ENCODE measurements around the gene LIN37. TPM values are rescaled to one million over a fixed set of nuclear protein-coding genes. Genes with fewer than 3 reads are reported as not detected.

Gene LIN37
- total RNA-seq, 1 experiment from 2014 or later, result 17.2 TPM

Other genes with a start within 250 kb of the LIN37 start
- 179 and 182 TPM in 2 replicates for gene DMKN, start 234.9 kb upstream of the LIN37 start, total RNA-seq (2014; rRNA removed; shearing (Covaris generic))
- gene SBSN, start 220.3 kb upstream of the LIN37 start, total RNA-seq (2014; rRNA removed; shearing (Covaris generic)), result not detected in 2 replicates
- gene GAPDHS, start 215.1 kb upstream of the LIN37 start, total RNA-seq (2014; rRNA removed; shearing (Covaris generic)), result 0.07 TPM in 1 of 2 replicates, not detected in the other
- gene TMEM147, start 202.9 kb upstream of the LIN37 start, total RNA-seq (2014; rRNA removed; shearing (Covaris generic)), result 208 and 225 TPM in 2 replicates
- gene ATP4A, start 184.9 kb upstream of the LIN37 start, total RNA-seq (2014; rRNA removed; shearing (Covaris generic)), result 0.21 TPM in 1 of 2 replicates, not detected in the other
- gene PMIS2, start 162.4 kb upstream of the LIN37 start, total RNA-seq (2014; rRNA removed; shearing (Covaris generic)), result not detected in 2 replicates
- 25.6 and 27.4 TPM in 2 replicates for gene HAUS5, start 135.8 kb upstream of the LIN37 start, total RNA-seq (2014; rRNA removed; shearing (Covaris generic))
- 75.0 and 81.4 TPM in 2 replicates for gene RBM42, start 119.5 kb upstream of the LIN37 start, total RNA-seq (2014; rRNA removed; shearing (Covaris generic))
- gene ETV2, start 106.8 kb upstream of the LIN37 start, total RNA-seq (2014; rRNA removed; shearing (Covaris generic)), result 0.35 and 0.81 TPM in 2 replicates
- 500 and 605 TPM in 2 replicates for gene COX6B1, start 100.3 kb upstream of the LIN37 start, total RNA-seq (2014; rRNA removed; shearing (Covaris generic))
- 0.14 and 0.74 TPM in 2 replicates for gene UPK1A, start 82.1 kb upstream of the LIN37 start, total RNA-seq (2014; rRNA removed; shearing (Covaris generic))
- gene ZBTB32, start 44.0 kb upstream of the LIN37 start, total RNA-seq (2014; rRNA removed; shearing (Covaris generic)), result not detected in 2 replicates
- 12.9 and 16.3 TPM in 2 replicates for gene KMT2B, start 30.6 kb upstream of the LIN37 start, total RNA-seq (2014; rRNA removed; shearing (Covaris generic))
- gene IGFLR1, start 6.1 kb upstream of the LIN37 start, total RNA-seq (2014; rRNA removed; shearing (Covaris generic)), result 11.5 and 15.2 TPM in 2 replicates
- gene U2AF1L4, start 3.2 kb upstream of the LIN37 start, total RNA-seq (2014; rRNA removed; shearing (Covaris generic)), result 11.6 and 13.4 TPM in 2 replicates
- 53.2 and 58.6 TPM in 2 replicates for gene PSENEN, start 2.9 kb upstream of the LIN37 start, total RNA-seq (2014; rRNA removed; shearing (Covaris generic))
- 0.48 and 1.4 TPM in 2 replicates for gene HSPB6, start 8.5 kb downstream of the LIN37 start, total RNA-seq (2014; rRNA removed; shearing (Covaris generic))
- 6.8 and 14.0 TPM in 2 replicates for gene PROSER3, start 9.6 kb downstream of the LIN37 start, total RNA-seq (2014; rRNA removed; shearing (Covaris generic))
- 3.7 and 6.4 TPM in 2 replicates for gene ARHGAP33, start 27.0 kb downstream of the LIN37 start, total RNA-seq (2014; rRNA removed; shearing (Covaris generic))
- gene PRODH2, start 64.3 kb downstream of the LIN37 start, total RNA-seq (2014; rRNA removed; shearing (Covaris generic)), result not detected in 2 replicates
- gene NPHS1, start 103.9 kb downstream of the LIN37 start, total RNA-seq (2014; rRNA removed; shearing (Covaris generic)), result not detected in 2 replicates
- 0.55 and 0.92 TPM in 2 replicates for gene KIRREL2, start 108.3 kb downstream of the LIN37 start, total RNA-seq (2014; rRNA removed; shearing (Covaris generic))
- gene APLP1, start 120.0 kb downstream of the LIN37 start, total RNA-seq (2014; rRNA removed; shearing (Covaris generic)), result 18.3 and 19.3 TPM in 2 replicates
- gene NFKBID, start 152.0 kb downstream of the LIN37 start, total RNA-seq (2014; rRNA removed; shearing (Covaris generic)), result 6.8 and 7.5 TPM in 2 replicates
- gene HCST, start 154.0 kb downstream of the LIN37 start, total RNA-seq (2014; rRNA removed; shearing (Covaris generic)), result 2.4 and 2.8 TPM in 2 replicates
- gene TYROBP, start 159.7 kb downstream of the LIN37 start, total RNA-seq (2014; rRNA removed; shearing (Covaris generic)), result not detected in 2 replicates
- gene LRFN3, start 187.8 kb downstream of the LIN37 start, total RNA-seq (2014; rRNA removed; shearing (Covaris generic)), result 9.9 and 13.4 TPM in 2 replicates
- 32.9 and 41.9 TPM in 2 replicates for gene SDHAF1, start 246.6 kb downstream of the LIN37 start, total RNA-seq (2014; rRNA removed; shearing (Covaris generic))

All from H7 (cell line).